HEK293T (cell line): ENCODE measurements around the gene DIS3.

Source experiments
- ARNT ChIP-seq: fragments of 450-650 bp; IDR thresholded peaks from 2 replicates; pipeline ENCODE4 v1.6.1; 2017; ENCODE audit warnings: mild to moderate bottlenecking
- BHLHE40 ChIP-seq: fragments of 450-650 bp; IDR thresholded peaks from 2 replicates; pipeline ENCODE4 v1.6.1; 2016; ENCODE audit warnings: mild to moderate bottlenecking, moderate library complexity, borderline replicate concordance
- CTBP1 ChIP-seq: fragments of 450-650 bp; IDR thresholded peaks from 2 replicates; pipeline ENCODE4 v1.6.1; 2016; ENCODE audit warnings: borderline replicate concordance
- FOXA1 ChIP-seq: fragments of 450-650 bp; IDR thresholded peaks from 2 replicates; pipeline ENCODE4 v1.6.1; 2016; ENCODE audit warnings: mild to moderate bottlenecking
- FOXK2 ChIP-seq: fragments of 450-650 bp; IDR thresholded peaks from 2 replicates; pipeline ENCODE4 v1.6.1; 2016; ENCODE audit warnings: mild to moderate bottlenecking
- HDGF ChIP-seq: fragments of 450-650 bp; IDR thresholded peaks from 2 replicates; pipeline ENCODE4 v1.6.1; 2017; ENCODE audit warnings: antibody characterized with exemption, borderline replicate concordance
- LEF1 ChIP-seq: fragments of 450-650 bp; IDR thresholded peaks from 2 replicates; pipeline ENCODE4 v1.6.1; 2017; ENCODE audit warnings: mild to moderate bottlenecking, borderline replicate concordance
- NFRKB ChIP-seq: fragments of 450-650 bp; IDR thresholded peaks from 2 replicates; pipeline ENCODE4 v1.6.1; 2016; ENCODE audit warnings: mild to moderate bottlenecking, moderate library complexity
- SP1 ChIP-seq: fragments of 450-650 bp; IDR thresholded peaks from 2 replicates; pipeline ENCODE4 v1.6.1; 2017
- SUZ12 ChIP-seq: fragments of 450-650 bp; IDR thresholded peaks from 2 replicates; pipeline ENCODE4 v1.6.1; 2016; ENCODE audit warnings: mild to moderate bottlenecking
- ZNF384 ChIP-seq: fragments of 450-650 bp; IDR thresholded peaks from 2 replicates; pipeline ENCODE4 v1.6.1; 2016

GRCh38 chr13:72820898-72821279 lies 39.2 kb upstream of the DIS3 start:
- no peak for TF ChIP-seq ARNT
- no peak for TF ChIP-seq BHLHE40
- TF ChIP-seq FOXK2 = no peak
- no peak for TF ChIP-seq FOXA1
- no peak for TF ChIP-seq CTBP1
- TF ChIP-seq SP1 = no peak
- no peak for TF ChIP-seq SUZ12
- no peak for TF ChIP-seq ZNF384
- TF ChIP-seq NFRKB = no peak
- TF ChIP-seq HDGF = no peak
- no peak for TF ChIP-seq LEF1
